GM18951 (cell line): ENCODE measurements around the gene RGS19.

Source experiments
- POLR2A ChIP-seq: IDR thresholded peaks from 4 replicates; pipeline ENCODE4 v1.6.1; 2011; ENCODE audit warnings: mild to moderate bottlenecking; ENCODE audit not compliant: insufficient read length, insufficient read depth; ENCODE audit errors: extremely low read depth
- in situ Hi-C: fragments of 300-500 bp; cut with MboI; formaldehyde crosslinking; loops from one replicate; pipeline ENCODE4 v1.12.0; 2022; ENCODE audit warnings: low sequenced_read_pairs, mixed read lengths, inconsistent platforms; ENCODE audit not compliant: unreplicated experiment

RGS19 gene

DNA sequence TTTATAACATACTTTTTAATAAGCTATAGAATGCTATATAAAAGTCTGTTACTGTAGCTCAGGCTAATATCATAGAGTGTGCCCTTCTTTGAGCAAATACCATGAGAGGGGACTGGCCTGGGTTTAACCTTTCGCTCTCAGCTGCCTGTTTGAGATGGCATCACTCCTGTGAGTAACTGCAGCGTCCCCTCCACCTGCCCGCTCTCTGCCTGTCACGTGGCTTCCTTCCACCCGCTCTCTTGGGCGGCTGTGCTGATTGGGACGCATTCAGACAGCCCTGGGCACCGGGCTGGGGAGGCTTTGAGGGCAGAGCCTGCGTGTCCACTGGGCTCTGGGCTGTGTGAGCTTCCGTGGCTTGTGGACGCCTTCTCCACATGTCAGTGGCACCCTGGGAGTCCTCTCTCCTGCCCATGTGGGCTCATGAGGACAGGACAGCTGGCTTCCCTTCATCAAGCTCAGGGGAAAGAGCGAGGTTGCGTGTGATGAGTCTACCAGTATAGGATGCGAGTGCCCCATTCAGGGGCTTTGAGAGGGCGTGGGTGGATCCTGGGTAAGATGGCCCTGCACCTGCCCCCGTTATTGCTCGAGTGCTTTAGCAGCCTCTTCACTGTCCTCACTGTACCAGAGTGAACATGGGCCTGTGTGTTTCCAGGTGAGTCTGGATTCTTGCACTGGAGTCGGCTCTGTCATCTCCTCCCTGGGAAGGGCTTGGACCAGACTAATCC, 54.1 kb downstream of the RGS19 start:
- in situ Hi-C loops, result no loop called here
- TF ChIP-seq POLR2A, result no peak

DNA sequence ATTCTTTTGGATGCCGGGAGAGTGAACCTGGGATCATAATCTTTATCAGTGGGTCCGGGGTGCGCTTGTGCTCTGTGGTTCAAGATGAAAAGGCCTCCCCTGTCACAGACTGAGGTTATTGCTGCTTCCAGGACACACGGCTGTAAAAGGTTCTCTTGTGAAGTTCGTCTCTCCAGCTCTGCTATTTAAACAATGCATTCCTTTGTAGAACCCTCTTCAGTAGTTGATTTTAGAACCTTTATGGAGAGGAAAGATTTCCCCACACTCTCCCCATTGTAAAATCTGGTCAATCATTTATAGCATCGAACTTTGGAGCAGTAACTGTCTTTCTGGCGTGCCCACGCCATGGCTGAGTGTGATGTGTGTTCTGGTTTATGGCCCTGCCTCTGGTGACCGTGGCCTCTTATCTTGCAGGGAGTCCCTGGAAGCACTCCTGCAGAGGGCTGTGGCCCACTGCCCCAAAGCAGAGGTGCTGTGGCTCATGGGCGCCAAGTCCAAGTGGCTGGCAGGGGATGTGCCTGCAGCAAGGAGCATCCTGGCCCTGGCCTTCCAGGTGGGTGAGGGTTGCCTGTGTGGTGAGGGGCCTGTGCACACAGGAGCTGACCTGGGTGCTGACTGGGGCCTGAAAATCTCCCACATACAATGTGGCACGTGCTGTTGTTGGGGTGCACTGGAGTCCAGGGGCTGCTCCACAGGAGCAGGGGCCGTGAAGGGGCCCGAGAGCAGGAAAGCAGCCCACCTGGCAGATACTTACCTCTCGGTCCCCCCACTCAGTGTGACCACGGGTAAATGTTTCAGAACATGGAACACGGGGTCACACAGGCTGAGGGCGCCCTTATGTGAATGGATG, 55.0 kb downstream of the RGS19 start:
- in situ Hi-C loops, result no loop called here
- no peak for TF ChIP-seq POLR2A

DNA sequence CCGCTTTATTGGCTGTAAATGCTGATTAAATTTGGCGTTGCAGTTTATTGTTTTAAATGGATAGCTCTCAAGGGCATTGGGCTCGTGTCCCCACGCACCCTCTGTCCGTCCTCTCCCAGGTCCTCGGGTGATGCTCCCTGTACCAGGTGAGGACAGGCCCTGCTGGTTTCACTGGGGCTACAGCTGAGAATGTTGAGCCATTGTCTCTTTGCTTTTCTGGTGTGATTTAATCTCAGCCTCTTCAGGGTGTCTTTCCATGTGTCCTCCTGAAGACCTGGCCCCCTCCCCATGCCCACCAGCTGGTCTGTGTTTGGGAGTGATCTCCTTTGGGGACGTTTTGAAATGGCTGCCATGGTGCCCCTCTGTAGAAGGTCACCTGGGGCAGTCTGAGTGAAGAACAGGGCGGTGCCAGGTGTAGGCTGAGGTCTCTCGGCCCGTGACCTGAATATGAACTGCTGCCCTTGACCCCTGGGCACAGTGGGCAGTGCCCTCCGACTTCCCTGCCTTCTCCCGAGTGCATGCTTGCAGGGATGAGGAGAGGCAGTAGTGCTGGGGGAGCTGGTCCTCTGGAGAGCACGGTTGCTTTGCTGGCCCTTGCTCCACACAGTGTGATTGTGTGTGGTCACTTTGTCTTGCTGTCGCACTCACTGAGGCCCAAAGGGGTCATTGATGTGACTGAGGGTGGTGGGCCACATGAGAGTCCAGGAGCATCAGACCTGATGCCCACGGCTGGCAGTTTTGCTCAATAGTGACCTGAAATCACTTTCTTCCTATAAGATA, 55.8 kb downstream of the RGS19 start:
- no peak for TF ChIP-seq POLR2A
- in situ Hi-C loops, result no loop called here
